HG02970 (cell line): ENCODE results near the gene S100A3.
"Not testable (repeated sequence)": the region's sequence is repeated elsewhere in the genome, so short reads cannot be mapped to it uniquely, and the experiment has no call there.

Source experiments
- ATAC-seq: cut with Tn5 transposase; IDR thresholded peaks from one replicate; pipeline ENCODE4 v1.9.1; 2021; ENCODE audit warnings: mild to moderate bottlenecking, moderate library complexity, moderate number of reproducible peaks; ENCODE audit not compliant: unreplicated experiment, low FRiP score

Gene S100A3

GRCh38 chr1:153570874-153571273, 21.8 kb upstream of the S100A3 start:
- no peak for ATAC-seq

DNA sequence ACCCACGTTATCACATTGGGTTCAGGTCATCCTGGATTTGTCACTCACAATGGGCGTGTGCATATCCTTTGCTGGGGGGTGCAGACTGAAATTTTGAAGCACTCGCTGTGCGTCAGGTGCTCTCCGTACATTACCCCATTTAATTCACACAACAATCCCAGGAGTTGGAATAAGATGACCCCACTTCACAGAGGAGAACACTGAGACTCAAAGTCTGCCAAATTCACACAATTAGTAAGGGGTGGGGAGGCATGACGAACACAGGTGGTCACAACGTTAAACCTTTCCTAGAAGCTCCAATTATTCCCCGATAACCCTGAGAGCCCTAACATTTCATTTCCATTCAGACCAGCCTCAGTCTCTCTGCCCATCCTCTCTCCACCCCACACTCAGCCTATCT, 20.4 kb upstream of the S100A3 start:
- no peak for ATAC-seq

DNA sequence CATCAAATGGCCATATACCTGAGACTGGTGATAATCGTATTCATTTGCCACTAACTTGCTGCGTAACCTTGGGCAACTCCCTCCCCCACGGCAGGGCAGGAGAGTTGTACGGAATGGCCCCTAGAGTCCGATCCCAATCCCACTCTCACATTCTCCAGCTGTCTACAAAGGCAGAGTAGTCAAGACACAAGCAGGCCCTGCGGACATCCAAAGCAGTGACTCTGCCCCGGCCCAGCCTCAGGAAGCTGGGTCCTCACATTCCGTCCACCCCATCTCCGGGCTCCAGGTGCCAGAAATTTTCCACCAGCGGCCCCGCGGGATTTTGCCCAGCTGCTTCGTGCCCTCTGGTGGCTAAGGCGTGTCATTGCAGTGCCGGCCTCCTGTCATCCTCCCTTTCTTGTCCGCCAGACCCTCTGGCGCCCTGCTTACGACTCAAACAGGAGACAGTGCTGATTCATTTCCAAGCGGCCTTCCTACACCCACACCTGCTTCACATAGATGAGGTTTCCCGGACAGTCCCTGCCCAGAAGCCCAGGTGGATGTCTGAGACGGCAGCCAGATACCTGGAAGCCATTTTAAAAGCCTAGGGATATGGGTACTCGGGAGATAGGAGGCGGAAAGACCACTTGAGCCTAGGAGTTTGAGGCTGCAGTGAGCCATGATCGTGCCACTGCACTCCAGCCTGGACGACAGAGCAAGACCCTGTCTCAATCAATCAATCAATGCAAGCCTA, 19.5 kb upstream of the S100A3 start:
- ATAC-seq = no peak

- ATAC-seq = no peak
Measured at GRCh38 chr1:153567621-153568366, 18.7 kb upstream of the S100A3 start.

DNA sequence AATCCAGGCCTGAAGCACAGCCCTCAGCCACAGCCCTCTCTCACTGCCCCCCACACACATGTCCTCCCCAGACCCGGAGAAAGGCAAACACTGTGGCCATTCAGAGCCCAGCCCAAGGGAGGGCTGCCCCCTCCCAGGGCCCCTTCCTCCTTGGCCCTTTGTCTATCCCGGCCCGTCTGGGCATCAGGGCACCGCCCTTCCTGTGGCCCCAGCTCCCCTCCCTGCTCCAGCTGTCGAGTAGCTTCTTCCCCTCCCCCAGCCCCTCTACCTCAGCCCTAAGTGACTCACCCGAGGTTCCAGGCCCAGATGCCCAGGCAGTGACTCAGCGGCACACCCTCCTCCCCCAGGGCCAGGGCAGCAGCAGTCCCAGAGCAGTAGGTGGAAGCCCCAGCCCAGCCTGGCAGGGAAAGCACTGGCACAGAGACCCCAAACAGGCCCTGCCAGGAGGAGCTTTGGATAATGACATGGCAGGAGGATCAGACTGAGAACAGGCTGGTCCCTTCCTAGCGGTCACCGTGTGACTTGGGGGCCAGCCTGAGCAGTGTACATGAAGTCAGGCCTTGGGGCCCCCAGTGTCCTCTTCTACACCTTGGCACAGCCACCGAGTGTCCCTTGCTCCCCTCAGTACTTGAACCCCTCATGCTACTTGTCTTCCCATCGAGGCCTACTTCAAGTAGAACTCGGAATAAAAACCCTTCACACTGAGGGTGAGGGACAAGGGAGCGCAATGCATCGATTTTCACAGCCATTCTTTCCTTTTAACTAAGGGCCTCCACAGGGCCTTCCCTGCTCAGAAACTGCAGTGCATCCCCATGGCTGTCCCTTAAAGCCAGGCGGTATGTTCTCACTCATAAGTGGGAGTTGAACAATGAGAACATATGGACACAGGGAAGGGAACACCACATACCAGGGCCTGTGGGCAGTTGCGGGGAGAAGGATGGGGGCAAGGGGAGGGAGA, 17.6 kb upstream of the S100A3 start:
- ATAC-seq = no peak

DNA sequence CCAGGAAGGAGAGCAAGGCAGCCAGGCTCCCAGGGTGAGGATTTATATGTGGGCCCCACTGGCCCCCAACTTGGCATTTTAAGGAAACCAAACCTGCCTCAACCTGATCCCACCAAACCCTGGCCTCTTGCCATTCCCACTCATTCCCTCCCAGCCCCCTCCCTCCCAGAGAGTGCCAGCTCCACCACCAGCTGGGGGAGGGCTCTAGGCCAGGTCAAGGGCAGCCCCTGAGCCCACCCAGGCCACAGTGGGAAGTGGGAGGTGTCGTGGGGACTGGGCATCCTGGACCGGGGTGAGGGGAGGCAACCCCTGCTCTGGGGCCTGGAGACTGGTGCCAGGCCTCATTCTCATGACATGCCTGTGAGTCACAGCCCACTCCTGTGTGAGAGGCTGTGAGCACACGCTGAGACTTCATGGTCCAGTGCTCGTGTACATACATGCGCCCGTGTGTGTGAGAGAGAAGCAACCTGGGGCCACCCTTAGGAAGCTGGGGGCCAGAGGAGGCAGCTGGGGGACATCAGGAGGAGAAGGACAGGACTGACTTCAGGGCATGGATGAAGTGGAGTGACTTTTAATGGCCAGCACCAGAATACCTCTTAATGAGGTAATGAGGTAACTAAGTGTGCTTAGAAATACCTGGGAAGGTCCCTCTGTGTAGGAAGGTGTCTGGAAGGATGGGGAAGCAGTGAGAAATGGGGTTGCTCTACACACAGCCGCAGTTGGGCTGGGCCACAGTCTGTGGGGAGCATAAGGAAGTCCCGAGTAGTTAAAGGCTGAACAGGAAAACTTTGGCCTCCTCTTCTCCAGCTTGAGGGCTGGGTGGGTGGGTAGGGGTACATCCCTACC, 16.7 kb upstream of the S100A3 start, which contains the start of gene S100A2:
TSS of gene S100A2 (minus strand) at position 316 of the 846 bp plus-strand sequence. CDS start 1,967 bp downstream, outside the sequence.
- no peak for ATAC-seq

DNA sequence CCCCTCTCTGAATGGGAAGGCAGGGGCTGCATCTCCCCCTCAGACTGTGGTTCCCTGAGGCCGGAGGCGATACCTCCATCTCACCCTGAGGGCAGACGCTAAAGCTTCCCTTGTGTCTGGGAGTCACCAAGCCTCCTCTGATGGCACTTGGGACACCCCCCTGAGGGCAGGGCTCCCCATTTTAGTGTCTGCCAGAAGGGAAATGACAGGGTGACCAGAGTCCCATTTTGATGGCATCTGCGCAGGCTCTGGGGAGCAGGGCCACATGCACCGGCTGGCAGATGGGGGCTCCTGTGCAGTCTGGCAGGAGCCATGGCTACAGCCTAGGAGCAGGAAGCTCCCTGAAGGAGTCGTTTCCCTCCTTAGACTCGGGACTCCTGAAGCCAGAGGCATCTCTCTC, 14.9 kb upstream of the S100A3 start:
- ATAC-seq = no peak

DNA sequence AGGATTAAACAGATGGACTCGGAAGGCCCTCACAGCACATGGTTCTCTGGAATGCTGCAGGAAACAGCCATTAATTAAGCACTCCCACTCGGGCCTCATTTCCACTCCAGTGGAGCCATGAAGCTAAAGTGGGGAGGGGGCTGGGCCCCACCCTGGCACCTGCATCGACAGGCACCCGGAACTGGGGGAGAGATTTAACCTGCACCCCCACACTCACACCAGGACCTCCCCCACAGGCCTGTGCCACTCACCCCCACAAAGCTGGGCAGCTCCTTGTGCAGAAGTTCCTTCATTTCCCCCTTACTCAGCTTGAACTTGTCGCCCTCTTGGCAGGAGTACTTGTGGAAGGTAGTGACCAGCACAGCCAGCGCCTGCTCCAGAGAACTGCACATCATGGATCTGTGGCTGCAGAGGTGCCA, 14.4 kb upstream of the S100A3 start:
- ATAC-seq = no peak

DNA sequence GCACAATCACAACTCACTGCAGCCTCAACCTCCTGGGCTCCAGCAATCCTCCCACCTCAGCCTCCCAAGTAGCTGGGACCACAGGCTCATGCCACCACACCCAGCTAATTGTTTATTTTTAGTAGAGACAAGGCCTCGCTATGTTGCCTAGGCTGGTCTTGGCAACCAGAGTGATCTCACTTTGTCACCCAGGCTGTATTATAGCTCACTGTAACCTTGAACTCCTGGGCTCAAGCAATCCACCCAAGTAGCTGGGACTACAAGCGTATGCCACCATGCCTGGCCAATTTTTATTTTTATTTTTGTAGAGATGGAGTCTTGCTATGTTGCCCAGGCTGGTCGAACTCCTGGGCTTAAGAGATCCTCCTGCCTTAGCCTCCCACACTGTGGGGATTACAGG, 13.0 kb upstream of the S100A3 start:
- ATAC-seq = not testable (repeated sequence)

- no peak for ATAC-seq
Measured at GRCh38 chr1:153561466-153561985, 12.5 kb upstream of the S100A3 start.

DNA sequence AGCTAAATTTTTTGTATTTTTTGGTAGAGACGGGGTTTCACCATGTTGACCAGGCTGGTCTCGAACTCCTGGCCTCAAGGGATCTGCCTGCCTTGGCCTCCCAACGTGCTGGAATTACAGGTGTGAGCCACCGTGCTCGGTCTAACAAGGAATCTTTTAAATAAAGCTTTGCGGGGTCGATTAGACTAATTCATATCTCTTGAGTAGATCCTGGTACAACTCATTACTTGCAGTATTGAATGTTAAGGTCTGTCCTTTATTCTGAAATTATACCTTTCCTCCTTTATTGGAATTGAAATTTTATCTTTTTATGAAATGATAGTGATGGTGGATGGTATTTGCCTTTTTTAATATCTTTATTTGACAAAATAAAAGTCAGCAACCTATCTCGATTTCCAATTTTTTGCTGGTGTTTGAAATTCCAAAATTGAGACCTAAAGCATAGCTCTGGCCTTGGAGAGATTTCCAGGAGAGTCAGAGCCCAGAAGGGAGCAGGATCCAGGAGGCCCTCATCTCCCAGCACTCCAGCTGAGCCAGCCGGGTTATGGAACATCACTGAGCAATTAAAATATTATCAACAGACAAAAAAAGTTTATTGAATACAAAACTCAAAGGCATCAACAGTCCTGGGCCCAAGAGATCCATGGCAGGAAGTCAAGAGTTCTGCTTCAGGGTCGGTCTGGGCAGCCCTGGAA, 11.9 kb upstream of the S100A3 start:
- no peak for ATAC-seq

DNA sequence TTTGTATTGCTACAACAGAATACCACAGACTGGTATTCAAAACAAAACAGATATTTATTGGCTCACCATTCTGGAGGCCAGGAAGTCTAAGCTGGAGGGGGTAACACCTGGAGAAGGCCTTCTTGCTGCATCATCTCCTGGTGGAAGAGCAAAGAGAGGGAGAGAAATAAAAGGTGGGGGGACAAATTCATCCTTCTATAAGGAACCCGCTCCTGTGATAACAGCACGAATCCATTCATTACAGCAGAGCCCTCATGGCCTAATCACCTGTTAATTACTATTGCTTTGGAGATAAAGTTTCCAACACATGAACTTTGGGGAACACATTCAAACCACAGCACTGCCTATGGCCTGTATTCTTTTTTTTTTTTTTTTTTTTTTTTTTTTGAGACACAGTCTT, 11.2 kb upstream of the S100A3 start:
- no peak for ATAC-seq

DNA sequence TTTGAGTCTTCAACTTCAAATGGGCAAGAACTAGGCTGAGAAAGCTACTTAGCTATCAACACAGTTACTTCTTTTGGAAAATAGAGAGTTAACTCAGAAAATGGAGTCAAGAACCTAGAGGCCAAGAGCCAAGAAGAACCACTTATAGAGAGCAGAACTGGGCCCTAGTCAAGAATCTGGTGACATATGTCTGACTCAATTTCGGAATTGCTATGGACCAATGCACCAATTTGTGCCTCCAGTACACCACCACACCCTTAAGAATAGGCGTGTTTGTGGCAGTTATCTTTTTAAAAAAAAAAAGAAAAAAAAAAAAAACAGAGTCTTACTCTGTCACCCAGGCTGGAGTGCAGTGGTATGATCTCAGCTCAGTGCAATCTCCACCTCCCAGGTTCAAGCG, 8.8 kb upstream of the S100A3 start:
- ATAC-seq = no peak

DNA sequence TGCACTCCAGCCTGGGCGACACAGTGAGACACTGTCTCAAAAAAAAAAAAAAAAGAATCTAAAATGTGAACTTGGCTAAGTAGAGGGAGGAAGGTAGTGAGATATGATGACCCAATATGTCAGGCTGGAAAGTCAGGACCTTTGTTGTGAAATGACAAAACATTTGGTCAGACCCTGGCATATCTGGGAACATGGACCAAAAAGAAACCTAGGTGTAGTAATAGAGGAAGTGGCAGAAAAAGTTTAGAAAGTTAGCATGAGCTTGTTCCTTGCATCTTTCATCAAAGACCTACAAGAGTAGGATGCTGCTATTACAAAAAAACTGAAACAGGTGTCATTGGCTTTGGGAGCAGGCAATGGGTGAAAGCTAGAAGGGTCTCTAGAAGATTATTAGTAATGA, 7.3 kb upstream of the S100A3 start:
- no peak for ATAC-seq

- ATAC-seq = no peak
Measured at GRCh38 chr1:153553830-153554541, 4.9 kb upstream of the S100A3 start.

GRCh38 chr1:153553096-153553495, 4.0 kb upstream of the S100A3 start:
- no peak for ATAC-seq

DNA sequence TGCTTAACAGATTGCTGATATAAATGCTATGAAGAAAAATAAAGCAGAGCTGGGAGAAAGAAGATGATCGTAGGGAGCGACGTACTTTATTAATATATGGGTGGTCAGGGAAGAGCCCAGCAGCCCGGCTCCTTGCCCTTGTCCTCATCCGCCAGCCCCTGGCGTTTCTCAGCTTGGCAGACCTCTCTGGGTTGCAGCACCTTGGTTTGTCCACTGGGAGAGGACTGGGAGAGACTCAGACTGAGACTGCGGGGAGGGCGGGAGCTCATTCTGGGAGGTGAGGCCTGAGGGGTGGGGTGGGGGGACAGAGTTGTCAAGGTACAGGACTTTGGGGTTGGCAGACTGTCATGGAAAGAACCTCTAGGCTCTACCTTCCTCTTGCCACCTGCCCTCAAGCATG, 3.3 kb upstream of the S100A3 start:
- ATAC-seq = no peak

- no peak for ATAC-seq
Measured at GRCh38 chr1:153550827-153551500, 1.9 kb upstream of the S100A3 start.
